HG02610 (cell line): ENCODE data around the gene COL18A1.

Source experiments
- ATAC-seq: cut with Tn5 transposase; IDR thresholded peaks from one replicate; pipeline ENCODE4 v1.9.1; 2021; ENCODE audit warnings: mild to moderate bottlenecking, moderate library complexity; ENCODE audit not compliant: unreplicated experiment

The COL18A1 gene

DNA sequence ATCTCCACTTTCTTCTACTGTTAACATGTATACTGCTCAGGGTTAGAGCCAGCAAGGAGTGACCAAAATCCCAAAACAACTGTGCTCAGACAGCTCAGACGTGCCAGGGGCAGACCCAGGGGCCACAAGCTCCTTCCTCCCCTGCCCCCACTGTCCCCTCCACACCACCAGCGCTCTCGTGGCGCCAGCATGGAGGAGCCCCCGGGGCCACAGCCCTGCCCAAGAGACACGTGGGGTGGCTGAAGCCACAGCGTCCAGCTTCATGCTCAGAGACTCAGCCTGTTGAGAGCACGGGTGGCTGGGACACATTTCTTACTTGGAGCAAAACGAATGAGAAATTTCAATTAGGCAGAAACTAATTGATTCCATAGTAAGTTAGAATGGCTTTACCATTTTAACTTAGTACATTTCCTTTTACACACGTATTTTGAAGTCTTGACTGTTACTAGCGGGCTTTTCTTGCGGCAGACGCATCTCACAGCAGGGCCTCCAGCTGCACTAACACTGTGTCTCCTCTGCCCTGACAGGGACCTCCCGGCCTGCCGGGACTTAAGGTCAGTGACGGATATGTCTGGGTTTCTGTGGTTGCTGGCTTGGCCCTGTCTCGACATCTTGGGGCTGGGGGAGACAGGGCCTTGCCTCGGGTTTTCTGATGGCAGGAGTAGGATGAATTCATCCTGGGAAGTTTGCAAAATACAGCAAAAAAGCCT lies 83.1 kb downstream of the COL18A1 start:
- ATAC-seq, result no peak

DNA sequence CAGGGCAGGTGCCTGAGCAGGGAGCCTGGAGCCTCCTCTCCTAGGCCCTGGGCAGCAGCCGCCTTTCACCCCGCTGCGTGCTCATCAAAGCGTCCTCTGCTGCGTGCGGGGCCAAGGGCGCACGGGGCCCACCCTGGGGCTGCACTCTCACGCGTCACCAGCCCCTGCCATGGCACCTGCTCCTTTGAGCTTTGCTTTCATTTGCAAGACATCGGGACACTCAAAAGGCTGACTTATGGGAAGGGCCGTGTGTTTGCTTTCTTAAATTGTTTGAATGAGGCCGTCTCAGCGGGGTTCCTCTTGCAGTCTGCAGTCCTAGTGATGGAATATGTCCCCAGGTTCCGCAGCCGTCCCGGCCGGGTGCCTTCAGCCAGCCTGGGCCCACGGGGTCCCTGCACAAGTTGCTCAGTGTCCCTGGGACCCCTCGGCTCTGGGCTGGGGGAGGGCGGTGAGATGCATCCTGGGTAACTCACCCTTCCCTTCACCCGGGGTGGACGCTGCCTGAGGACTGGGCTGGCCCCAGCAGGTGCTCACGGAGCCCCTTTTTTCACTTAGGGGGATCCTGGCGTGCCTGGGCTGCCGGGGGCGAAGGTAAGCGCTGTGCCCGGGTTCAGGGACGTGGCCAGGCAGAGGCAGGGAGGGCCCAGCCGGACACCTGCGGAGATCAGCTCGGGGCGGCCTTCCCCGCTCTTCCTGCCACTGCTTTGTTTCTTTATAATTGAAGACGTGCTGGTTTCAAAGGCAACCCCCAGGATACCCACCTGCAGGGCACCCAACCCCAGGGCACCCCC lies 84.2 kb downstream of the COL18A1 start:
- ATAC-seq, result no peak

DNA sequence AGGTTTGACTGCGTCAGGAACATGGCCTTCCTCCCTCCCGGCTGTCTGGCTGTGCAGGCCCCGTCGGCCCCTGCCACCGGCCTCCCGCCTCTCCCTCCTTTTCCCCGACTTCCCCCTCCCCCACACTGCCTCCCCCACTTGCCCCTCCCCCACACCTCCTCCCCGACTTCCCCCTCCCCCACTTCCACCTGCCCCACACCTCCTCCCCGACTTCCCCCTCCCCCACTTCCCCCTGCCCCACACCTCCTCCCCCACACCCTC lies 84.7 kb downstream of the COL18A1 start:
- ATAC-seq, result no peak

DNA sequence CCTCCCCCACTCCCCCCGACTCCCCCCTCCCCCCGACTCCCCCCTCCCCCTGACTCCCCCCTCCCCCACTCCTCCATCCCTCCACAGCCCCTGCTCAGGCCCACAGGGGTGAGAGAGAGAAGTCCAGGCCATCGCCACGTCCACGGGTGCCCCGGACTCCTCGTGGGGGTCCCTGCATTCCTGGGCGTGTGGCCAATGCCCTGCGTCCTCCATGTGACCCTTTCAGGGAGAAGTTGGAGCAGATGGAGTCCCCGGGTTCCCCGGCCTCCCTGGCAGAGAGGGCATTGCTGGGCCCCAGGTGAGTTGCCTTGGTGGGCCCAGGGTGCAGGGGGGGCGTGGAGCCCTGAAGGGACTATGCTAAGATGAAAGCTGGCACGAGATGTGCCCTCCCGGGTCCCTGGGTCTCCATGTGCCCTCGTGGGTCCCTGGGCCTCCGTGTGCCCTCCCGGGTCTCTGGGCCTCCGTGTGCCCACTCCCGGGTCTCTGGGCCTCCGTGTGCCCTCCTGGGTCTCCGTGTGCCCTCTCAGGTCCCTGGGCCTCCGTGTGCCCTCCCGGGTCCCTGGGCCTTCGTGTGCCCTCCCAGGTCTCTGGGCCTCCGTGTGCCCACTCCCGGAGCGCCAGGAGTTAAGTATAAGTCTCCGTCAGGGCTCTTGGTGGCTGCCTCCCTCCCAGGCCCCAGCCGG lies 85.2 kb downstream of the COL18A1 start:
- no peak for ATAC-seq

DNA sequence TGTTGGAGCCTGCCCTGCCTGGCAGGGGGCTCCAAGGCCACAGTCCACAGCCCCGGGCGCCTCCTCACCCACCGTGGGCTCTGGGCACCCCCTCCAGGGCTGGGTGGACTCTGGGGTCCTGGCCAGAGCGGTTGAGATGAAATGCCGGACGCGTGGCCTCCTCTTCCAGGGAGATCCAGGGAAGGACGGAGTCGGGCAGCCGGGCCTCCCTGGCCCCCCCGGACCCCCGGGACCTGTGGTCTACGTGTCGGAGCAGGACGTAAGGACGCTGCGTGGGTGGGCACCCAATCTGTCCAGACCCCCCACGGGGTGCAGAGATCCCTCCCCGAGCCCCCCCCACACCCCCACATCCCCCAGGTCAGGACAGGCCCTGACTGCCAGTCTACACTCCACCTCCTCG lies 86.1 kb downstream of the COL18A1 start:
- no peak for ATAC-seq

DNA sequence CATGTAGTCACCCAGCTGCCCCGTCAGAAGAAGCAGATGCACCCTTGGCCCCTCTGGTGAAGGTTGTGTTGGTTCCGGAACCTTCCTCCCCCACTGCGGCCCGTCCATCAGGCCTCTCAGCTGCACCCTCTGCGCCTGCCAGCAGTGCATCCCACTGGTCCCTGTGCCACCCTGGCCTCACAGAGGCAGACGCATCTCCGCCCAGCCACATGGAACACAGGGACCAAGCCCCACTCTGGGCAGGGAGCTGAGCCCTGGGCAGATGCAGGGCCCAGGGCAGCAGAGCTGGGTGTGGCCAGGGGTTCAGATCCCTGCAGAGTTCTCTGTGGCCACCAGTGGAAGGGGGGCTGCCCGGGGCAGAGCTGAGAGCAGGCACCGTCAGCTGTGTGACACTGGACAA lies 86.7 kb downstream of the COL18A1 start:
- ATAC-seq, result no peak

DNA sequence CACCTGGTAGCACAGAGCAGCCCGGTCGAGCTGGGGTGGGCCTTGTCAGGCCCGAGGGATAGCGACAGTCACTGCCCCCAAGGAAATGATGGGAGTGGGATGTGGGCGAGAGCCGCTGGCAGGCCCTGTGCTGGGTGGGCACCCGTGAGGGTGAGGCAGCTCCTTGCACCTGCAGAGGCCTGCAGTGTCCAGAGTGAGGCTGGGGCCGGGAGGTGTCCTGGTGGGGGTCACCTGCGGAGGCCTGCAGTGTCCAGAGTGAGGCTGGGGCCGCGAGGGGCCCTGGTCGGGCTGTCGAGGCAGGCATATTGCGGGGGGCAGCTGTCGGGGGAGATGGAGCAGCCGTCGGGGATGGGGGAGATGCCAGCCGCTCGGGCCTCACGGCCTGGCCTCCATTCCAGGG lies 87.8 kb downstream of the COL18A1 start:
- no peak for ATAC-seq

DNA sequence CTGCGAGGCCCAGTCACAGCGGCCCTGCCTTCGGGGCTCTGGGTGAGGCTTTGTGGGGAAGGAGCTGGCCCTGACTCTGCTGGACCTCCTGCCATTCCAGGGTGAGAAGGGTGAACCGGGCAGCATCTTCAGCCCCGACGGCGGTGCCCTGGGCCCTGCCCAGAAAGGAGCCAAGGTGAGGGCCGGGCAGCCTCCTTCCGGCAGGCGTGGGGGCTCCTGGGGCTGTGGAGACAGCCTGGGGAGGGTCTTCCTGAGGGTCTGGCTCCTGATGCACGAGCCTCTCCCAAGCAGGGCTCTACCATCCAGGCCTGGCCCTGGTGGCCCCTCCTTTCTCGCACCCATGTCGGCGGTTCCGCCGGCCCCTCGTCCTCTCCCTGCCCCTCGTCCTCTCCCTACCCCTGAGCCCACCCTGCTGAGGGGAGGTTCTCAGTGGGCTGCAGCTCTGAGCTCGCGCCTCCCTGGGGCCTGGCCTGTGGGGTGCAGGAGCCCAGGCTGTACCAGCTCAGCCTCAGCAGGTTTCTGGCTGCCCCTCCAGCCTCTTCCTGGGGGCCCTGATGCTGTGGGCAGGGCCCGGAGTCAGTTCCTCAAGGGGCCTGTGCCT lies 88.5 kb downstream of the COL18A1 start:
- no peak for ATAC-seq

DNA sequence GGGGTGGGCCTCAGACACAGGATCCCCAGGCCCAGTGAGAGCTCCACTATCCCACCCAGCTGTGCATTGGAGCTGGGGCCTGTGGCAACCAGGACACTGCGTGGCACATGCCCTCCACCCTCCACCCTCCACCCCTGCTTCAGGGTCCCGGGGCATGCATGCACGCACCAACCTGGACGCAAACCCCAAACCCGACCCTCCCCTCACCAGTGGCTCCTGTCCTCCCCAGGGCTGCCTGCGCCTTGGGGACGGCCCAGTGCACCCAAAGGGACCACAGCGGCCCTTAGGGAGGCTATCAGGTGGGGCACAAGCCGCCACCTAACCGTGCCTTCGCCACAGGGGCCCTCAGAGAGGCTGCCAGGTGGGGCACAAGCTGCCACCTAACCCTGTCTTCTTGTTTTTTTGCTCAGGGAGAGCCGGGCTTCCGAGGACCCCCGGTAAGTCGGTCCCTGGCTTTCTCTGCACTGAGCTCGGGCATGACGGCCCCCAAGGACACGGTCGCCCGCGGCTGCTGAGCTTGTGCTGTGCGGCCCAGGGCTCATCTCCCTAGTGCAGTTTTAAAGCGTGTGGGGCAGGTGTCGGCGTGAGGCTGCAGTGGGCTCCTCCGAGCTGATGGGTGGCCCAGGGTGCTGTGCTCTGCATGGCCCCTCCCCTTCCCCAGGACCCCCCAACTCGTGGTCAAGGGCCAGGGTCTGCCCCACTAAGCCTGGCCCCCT lies 89.3 kb downstream of the COL18A1 start:
- ATAC-seq, result no peak

DNA sequence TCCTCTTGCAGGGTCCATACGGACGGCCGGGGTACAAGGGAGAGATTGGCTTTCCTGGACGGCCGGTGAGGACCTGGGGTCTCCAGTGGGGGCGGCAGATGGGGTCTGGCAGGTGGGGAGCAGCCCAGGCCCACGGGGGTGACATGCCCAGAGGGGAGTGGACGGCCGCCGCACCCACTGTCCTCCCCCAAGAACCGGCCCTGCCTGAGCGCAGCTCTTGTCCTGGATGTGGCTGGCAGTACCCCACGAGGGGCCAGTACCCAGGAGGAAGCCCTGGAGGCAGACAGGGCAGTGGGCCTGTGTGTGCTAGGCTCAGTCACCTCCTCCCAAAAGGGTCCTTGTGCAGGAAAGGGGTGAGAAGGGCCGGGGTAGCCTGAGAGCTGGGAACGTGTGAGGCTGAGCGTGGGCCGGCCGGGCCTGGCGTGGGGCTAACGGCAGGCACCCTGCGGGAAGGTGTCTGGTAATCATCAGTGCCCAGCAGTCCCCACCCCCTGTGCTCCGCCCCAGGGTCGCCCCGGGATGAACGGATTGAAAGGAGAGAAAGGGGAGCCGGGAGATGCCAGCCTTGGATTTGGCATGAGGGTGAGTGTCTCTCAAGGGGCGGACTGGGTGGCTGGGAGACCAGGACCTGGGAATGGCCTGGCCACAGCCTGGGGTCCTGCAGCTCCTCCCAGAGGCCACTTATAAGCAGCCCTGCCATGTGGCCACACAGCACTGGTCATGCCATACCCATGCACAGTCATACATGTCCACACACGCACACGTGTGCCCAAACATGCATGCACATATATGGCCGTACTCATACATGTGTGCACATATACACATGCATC lies 90.1 kb downstream of the COL18A1 start:
- no peak for ATAC-seq

DNA sequence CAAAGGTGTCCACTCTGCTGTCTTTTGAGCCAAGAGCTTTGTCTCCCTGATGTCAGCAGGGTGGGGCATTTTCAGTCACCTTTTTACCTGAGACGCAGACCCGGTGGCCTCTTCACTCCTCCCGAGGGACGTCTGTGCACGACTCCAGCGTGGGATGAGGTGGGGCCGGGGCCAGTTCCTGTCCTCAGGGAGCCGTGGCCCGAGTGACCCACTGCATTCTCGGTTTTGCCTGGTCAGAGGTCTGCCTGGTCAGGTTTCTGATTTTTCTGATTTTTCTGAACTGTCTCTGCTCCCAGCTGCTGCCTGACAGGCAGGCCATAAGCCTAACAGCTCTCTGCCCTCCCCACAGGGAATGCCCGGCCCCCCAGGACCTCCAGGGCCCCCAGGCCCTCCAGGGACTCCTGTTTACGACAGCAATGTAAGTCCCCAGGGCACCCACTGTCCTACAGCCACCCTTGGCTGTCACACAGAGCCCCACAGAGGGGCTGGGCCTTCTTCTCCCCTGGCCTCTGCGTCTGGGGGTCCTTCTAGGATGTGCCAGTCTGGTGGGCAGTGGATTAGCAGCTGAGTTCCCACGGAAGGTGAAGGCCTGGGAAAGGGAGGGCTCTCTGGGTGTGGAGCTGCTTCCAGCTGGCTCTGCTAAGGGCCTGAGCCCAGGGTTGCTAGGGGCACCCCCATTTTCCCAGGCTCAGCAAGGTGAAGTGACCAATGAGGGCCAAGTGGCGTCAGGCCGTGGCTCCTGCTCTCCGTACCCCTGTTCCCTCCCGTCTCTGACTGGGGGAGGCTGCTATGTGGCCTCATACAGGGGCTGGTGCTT lies 91.4 kb downstream of the COL18A1 start:
- no peak for ATAC-seq

DNA sequence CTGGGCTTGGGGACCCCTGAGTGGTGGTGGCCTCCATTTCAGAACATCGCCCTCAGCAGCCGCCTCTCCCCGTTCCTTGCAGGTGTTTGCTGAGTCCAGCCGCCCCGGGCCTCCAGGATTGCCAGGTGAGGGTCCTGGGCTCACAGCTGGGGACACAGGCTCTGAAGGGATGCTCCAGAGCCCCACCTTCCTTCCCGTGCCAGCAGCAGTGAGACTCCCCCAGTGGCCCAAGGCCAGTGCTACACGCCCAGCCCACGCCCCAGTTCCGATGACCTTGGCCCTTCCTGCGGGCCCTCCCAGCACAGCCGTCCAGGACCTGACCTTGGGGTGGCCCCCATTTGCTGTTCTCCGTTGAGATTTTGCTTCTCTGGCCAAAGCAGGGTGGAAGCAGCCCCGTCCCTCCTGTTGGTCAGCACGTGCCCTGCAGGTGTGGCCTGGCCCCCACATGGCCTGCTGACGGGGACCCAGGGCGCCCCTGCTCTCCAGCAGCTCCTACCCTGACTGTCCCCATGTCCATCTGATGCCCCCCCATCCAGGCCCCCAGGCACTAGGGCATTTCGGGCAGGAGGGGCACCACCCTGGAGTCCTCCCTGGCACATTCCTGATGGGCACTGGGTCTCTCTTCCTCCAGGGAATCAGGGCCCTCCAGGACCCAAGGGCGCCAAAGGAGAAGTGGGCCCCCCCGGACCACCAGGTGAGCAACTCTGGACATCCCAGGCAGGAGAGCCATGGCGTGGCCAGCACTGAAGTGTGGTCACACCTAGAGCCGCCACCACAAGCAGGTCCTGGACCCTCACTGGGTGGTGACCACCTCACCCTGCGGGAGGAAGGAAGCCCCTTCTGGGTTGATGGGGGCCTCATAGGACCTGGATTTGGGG lies 92.2 kb downstream of the COL18A1 start:
- ATAC-seq, result no peak

DNA sequence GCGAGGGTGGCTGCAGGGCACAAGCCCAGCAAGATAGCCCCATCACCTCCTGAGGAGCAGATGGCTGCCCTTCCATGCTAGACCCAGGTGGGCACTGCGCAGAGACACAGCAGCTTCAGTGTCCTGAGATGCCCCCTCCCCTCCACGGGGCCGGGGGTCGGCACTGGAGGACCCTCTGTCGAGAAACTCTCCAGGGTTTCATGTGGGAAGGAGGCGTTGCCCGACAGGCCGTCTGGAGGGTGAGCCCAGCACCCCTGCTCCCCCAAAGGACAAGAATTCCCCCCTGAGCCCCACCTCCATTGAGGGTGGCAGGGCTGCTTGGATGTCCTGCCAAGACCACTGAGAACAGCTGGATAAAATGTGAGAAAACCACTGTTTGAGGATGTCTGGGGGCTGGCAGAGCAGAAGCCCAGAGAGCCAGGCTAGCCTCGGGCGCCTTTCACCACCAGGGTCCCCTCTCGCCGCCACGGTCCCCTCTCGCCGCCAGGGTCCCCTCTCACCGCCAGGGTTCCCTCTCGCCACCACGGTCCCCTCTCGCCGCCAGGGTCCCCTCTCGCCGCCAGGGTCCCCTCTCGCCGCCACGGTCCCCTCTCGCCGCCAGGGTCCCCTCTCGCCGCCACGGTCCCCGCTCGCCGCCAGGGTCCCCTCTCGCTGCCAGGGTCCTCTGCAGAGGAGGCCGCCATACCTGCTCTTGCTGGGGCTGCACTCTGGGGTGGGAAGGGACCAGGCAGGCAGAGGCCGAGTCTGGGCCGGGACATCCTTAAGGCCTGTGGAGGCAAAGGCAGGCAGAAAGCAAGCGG lies 93.1 kb downstream of the COL18A1 start:
- ATAC-seq, result no peak

DNA sequence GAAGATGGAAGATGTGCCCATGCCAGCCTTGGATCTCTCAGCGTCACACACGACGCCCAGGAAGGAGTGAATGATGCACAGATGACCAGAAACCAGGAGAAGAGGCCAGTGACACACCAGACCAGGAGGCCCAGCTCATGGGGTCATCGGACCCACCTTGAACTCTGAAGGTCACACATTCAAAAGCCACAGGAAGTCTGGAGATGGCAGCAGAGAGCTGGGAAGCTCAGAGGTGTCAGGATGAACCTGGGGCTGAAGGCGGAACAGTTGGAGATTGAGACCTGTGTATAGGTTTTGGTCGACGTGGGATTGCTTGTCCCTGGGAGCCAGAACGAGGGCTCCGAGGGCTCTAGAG lies 93.7 kb downstream of the COL18A1 start:
- no peak for ATAC-seq

DNA sequence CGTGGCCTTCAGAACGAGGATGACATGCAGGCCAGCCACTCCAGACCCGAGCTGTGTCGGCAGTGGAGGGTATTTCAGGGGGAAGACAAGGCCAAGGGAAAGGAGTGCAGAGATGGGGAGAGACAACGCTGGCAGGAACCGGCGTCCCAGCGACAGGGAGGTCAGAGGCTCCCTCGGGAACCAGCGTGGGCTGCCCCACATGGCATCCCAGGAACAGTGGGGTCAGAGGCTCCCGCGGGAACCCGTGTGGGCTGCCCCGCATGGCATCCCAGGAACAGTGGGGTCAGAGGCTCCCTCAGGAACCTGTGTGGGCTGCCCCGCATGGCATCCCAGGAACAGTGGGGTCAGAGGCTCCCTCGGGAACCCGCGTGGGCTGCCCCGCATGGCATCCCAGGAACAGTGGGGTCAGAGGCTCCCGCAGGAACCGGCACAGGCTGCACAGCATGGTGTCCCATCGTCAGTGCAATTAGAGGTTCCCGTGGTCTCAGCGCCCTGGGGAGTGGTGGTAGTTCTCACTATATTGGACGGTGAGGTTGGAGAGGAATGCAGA lies 94.3 kb downstream of the COL18A1 start:
- no peak for ATAC-seq

DNA sequence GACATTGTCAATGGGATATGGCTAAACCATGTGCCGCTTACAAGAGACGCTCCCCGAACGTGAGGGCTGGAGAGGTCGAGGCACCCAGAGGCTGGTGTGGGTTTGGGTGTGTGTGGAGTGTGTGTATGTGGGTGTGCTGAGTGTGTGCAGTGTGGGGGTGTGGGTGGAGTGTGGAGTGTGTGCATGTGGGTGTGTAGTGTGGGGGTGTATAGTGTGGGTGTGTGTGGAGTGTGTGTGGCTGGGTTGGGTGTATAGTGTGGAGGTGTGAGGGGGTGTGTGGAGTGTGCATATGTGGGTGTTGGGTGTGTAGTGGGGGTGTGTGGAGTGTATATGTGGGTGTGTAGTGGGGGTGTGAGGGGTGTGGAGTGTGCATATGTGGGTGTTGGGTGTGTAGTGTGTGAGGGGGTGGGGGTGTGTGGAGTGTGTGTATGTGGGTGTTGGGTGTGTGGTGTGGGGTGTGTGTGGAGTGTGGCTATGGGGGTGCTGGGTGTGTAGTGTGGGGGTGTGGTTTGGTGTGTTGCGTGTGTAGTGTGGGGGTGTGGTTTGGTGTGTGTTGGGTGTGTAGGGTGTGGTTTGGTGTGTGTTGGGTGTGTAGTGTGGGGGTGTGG lies 95.1 kb downstream of the COL18A1 start:
- ATAC-seq, result no peak
